ENCODE data around the gene SH3RF3.
A peak's percentile ranks its signal among the peaks of the same experiment; 100 is the strongest.

Gene SH3RF3

GRCh38 chr2:109472974-109473373 is 344.0 kb downstream of the SH3RF3 start:
- no peak overlapping the region for H3K4me3 ChIP-seq (ENCODE audit: control insufficient read depth, low read depth, low read length)
- no peak for TF ChIP-seq CTCF (IDR thresholded peaks at IDR 0.05; ENCODE audit: control insufficient read depth, insufficient read depth, low read depth, low read length, missing control alignments)
- DNase-seq (ENCODE audit: low read depth): no peak

GRCh38 chr2:109473616-109474318 is 344.8 kb downstream of the SH3RF3 start:
- H3K4me3 ChIP-seq (ENCODE audit: control insufficient read depth, low read depth, low read length): no peak overlapping the region
- TF ChIP-seq CTCF (IDR thresholded peaks at IDR 0.05; ENCODE audit: control insufficient read depth, insufficient read depth, low read depth, low read length, missing control alignments): no peak
- DNase-seq (ENCODE audit: low read depth): no peak

GRCh38 chr2:109474319-109474825 is 345.4 kb downstream of the SH3RF3 start:
- H3K4me3 ChIP-seq (ENCODE audit: control insufficient read depth, low read depth, low read length): no peak overlapping the region
- DNase-seq (ENCODE audit: low read depth): no peak
- TF ChIP-seq CTCF (IDR thresholded peaks at IDR 0.05; ENCODE audit: control insufficient read depth, insufficient read depth, low read depth, low read length, missing control alignments): no peak

- TF ChIP-seq CTCF (IDR thresholded peaks at IDR 0.05; ENCODE audit: control insufficient read depth, insufficient read depth, low read depth, low read length, missing control alignments): no peak
- H3K4me3 ChIP-seq (ENCODE audit: control insufficient read depth, low read depth, low read length): no peak overlapping the region
- DNase-seq (ENCODE audit: low read depth): peak; percentile 52
Observed at GRCh38 chr2:109475531-109476210, 346.7 kb downstream of the SH3RF3 start.

GRCh38 chr2:109476641-109477441 is 347.8 kb downstream of the SH3RF3 start:
- no peak for TF ChIP-seq CTCF (IDR thresholded peaks at IDR 0.05; ENCODE audit: control insufficient read depth, insufficient read depth, low read depth, low read length, missing control alignments)

GRCh38 chr2:109478906-109479493 is 350.0 kb downstream of the SH3RF3 start:
- DNase-seq (ENCODE audit: low read depth): no peak
- no peak overlapping the region for H3K4me3 ChIP-seq (ENCODE audit: control insufficient read depth, low read depth, low read length)
- TF ChIP-seq CTCF (IDR thresholded peaks at IDR 0.05; ENCODE audit: control insufficient read depth, insufficient read depth, low read depth, low read length, missing control alignments): no peak

More at GRCh38 chr2:109476641-109477441, 347.8 kb downstream of the SH3RF3 start:
- DNase-seq (ENCODE audit: low read depth): no peak
- H3K4me3 ChIP-seq (ENCODE audit: control insufficient read depth, low read depth, low read length): no peak overlapping the region
